GM21360 (cell line): ENCODE data around the gene BRDT.

ENCODE experiments used
- ATAC-seq: cut with Tn5 transposase; IDR thresholded peaks from one replicate; pipeline ENCODE4 v1.9.1; 2021; ENCODE audit warnings: mild to moderate bottlenecking, moderate library complexity; ENCODE audit not compliant: unreplicated experiment

BRDT gene

DNA sequence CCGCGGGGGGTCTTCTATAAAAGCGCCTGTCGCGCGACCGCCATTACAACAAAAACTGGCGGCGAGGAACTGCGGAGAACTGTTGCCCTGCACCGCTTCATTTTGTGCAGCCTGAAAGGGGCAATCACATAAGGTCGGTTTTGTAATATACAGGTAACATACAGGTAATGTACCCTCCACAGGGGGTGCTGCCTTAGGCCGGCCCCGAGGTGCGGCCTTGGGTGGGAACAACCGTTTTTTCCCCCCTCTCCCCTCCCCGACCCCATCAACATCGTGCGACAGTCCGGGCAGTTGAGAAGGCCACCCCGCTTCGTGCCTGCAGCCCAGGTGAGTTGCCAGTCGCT lies at the start of gene BRDT:
Gene BRDT, plus strand, starts transcription at position 46 of the 344 bp plus-strand sequence. CDS start 13,354 bp downstream, outside the sequence.
- ATAC-seq, result no peak

DNA sequence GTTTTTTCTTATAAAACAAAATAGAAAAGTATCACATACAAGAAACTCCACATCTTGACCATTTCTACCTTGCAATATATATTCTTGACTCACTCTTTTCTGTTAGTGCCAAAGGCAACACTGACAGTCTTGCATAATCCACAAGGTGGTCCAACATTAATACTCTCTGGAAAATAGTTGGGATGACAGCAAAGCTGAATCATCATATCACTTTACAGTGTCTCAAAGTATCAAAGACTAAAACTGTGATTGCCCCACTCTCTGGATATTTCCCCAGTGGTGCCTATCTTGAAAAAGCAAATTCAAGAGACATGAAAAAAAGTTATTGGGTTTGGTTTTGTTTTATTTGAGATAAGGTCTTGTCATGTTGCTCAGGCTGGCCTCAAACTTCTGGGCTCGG lies 48.6 kb upstream of the BRDT start:
- ATAC-seq, result no peak

DNA sequence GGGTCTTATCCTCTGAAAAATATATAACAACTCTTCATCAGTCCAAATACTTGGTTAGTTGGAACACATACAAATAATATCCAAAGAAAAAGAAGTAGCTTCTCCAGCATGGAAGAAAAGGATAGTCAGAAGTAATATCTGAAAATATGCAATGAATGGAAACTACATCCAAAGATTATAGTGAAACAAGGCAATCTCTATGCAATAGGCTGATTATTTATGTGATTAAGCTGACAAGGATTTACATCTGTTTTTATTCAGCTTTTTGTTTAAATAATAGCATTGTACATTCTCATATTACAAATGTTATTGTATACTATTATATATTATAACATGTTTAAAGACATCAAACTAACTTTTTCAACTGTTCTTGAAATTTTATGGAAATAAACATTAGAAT lies 48.0 kb upstream of the BRDT start:
- ATAC-seq, result no peak

DNA sequence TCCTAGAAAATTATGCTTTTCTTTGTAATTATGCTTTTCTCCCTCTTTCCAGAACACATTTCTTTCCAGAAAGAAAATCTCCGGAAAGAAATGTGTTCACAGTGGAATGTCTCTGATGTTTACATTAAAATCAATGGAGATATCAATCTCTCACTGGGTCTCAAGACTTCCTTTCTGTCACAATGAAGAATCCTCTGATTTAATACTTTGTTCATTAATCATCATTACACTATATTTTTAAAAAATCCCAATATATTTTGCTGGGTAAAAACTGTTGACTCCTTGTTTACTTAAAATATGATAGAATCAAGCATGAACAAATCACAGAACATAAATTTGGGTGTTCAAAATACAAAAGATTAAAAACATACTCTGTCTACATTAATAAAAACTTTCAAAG lies 36.9 kb upstream of the BRDT start:
- no peak for ATAC-seq

DNA sequence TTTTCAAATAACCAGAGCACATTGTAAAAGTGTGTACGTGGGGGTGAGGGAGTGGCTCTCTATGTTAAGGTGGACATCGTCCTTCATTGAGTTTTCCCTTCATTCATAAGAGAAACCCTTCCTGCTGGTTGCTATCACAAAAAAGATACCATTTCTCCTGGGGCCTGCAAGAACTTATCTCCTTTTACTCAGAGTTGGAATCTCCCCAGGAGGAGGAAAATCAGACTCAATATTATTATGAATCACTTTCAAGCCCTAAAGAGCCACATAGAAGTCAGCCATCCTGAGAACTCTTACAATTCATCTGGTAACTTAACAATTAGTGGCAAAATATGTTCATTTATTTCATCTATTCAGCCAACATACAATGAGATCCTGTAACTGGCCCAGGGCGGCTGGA lies 36.2 kb upstream of the BRDT start:
- ATAC-seq, result no peak

DNA sequence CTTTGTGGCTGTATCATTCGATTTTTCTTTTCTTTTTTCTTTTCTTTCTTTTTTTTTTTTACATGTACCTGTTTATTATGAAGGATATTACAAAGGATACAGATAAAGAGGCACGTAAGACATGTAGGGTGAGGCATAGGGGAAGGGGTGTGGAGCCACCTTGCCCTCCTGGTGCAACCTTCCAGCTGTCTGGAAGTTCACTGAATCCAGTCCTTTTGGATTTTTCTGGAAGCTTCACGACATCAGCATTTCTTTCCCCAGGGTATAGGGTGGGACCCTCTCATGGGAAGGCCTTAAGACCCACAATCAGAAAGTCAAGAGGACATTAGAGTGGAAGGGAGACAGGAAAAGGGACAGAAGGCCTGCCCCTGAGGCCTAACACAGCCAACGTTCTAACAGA lies 33.2 kb upstream of the BRDT start:
- no peak for ATAC-seq

DNA sequence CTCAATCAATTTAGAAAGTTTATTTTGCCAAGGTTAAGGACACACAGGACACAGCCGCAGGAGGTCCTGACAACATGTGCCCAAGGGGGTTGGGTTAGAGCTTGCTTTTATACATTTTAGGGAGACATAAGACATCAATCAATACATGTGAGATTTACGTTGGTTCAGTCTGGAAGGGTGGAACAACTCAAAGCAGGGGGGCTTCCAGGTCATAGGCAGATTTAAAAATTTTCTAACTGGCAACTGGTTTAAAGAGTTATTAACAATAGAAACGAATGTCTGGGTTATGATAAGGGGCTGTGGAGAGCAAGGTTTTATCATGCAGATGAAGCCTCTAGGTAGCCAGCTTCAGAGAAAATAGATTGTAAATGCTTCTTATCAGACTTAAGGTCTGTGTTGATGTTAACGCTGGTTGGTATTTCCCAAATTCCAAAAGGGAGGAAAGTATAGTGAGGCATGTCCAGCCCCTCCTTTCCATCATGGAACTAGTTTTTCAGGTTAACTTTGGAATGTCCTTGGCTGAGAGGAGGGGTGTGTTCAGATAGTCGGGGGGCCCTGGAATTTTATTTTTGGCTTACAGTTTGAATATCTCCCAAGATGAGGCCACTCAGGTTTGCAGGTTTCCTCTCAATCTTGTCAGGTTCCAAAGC lies 32.3 kb upstream of the BRDT start:
- no peak for ATAC-seq

DNA sequence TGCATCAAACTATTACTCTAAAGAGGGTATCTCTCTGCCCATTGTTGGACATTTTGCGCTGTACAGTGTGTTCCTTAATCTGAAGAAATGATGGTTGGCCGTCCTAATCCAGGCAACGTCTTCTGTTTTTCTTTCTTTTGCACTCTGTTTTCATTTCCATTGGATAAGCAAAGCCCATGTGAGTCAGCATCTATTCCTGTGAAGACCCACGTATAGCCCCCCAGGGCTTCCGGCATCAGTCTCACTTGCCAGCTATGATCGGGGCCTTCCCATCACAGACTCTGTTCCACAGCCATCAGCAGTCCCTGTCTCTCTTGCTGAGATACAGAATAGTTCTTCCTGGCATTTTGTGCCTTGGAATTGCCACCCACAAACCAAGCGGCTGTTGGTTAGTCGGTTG lies 29.2 kb upstream of the BRDT start:
- ATAC-seq, result no peak

DNA sequence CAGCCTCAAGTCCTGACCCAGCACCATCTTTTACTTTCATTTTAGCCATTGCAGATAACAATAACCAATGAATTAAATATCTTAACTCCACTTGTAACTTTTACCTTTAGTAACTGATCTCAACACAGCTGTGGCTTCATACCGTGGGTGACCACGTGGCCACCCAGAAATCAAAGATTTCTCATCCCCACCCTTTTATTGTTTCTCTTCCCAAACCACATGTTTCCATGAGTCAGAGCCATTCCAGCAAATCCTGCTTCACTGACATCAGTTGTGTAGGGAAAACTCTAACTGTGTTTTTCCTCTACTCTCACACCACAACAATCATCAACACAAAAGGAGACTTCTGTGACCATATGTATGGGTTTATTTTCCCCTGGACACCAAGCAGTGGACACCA lies 25.1 kb upstream of the BRDT start:
- ATAC-seq, result no peak

DNA sequence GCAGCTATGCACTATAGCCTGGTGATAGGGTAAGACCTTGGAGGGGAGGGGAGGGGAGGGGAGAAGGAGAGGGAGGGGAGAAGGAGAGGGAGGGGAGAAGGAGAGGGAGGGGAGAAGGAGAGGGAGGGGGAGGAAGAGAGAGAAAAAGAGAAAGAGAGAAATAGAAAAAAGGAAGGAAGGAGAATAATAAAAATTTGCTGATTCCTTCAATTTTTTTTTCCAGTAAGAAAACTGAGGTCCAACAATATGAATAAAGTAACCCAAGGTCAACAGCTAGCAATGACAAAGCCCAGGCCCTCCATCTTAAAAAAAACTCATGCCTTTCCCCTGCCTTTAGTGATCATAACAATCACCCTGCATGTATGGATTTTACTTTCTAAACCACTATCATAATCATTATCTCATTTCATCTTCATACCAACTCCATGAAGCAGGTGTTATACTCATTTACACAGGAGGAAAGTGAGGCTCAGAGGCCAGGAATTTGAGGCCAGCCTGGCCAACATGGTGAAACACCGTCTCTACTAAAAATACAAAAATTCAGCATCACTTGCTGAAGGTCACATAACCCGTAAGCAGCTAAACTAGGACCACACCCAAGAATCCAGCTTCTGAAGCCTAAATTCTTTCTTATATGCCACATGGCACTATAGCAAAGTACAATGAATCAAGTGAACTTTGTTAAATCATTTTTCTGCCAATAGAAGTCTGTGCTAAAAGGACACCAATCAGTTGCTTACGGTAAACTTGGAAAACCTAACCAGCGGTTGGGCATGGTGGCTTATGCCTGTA lies 23.4 kb upstream of the BRDT start:
- ATAC-seq, result no peak

DNA sequence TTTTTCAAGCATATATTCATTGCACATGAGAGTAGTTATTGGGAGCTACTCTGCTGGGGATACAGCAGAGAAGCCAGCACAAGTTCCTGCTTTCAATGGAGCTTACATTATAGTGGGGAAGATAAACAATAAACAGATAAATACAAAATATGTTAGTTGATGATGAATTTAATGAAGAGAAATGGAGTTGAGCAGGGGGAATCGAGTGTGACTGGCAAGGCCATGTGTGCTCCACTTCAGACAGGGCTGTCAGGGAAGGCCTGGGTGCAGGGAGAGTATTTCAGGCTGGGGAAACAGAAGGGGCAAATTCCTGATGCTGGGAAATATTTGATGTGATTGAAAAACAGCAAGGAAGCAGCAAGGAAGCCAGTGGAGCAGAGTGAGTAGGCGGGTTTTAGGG lies 21.2 kb upstream of the BRDT start:
- ATAC-seq, result no peak

DNA sequence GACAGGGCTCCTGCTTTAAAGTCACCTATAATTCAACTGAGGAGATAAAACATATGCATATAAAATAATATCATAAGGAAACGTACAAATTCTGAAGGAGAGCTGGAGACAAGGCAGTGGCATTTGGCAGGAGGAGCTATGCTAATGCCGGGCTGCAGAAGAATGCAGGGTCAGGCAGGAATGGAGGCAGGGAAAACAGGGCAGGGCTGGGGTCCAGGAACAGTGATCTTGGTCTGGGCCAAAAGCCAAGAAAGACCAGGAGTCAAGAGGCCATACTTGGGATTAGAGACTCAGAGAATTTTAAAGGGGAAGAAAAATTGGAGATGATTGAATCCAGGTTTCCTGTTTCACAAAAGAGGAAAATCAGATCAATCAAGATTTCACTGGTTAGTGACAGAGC lies 20.0 kb upstream of the BRDT start:
- ATAC-seq, result no peak

DNA sequence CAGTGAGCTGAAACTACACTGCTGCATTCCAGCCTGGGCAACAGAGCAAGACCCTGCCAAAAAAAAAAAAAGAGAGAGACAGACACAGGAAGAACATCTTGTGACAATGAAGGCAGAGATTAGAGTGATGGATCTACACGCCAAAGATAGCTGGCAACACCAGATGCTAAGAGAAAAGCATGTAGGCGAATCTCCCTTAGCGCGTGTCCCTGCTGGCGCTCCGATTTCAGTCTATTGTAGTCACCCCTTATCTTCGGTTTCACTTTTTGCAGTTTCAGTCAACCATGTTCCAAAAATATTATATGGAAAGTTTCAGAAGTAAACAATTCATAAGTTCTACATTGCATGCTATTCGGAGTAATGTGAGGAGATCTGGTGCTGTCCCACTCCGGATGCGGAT lies 11.6 kb upstream of the BRDT start:
- ATAC-seq, result no peak

DNA sequence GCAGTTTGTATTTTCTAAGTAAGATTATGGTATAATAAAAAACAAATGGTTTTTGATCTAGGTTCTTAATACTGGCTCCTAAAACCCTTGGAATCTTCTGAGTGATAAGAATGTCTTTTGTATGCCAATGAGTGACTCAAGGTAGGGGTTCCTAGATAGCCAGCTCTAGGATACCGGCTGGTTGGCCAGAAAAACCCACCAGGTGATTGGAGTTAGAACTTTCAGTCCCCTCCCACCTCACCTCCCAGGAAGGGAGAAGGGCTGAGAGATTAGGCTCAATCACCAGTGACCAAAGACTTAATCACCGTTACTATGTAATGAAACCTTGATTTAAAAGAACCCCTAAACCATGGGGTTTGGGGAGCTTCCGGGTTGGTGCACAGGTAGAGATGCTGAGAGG lies 8.7 kb upstream of the BRDT start:
- ATAC-seq, result no peak

DNA sequence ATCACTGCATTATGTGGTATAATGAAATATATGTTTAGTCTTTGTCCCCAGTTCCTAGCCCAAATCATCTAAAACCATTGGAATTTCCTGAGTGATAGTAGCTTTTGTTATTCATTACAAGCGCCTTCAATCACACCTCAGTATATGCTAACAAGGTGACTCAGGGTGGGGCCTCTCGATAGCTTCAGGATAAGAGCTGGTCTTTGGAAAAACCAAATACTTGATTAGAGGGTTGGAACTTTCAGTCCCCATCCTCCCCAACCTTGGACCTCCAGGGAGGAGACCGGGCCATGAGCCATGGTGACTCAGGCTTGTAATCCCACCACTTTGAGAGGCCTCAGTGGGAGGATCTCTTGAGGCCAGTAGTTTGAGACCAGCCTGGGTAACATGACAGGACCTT lies 5.1 kb upstream of the BRDT start:
- no peak for ATAC-seq

DNA sequence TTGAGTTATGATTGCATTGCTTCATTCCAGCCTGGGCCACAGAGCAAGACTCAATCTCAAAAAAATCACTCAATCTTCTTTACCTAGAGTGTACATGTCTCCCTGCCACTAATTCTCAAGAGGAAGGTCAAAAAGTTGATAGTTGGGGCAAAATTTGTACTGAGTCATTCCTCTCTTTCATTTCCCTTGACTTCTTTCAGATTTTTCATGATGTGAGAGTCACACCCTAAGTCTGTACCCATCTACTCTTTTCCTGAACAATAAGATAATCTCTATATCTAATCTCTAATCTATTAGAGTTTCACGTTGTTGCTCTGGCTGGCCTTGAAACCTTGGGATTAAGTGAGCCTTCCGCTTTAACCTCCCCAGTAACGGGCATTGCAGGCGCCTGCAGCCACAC lies 1.1 kb upstream of the BRDT start:
- ATAC-seq, result no peak

DNA sequence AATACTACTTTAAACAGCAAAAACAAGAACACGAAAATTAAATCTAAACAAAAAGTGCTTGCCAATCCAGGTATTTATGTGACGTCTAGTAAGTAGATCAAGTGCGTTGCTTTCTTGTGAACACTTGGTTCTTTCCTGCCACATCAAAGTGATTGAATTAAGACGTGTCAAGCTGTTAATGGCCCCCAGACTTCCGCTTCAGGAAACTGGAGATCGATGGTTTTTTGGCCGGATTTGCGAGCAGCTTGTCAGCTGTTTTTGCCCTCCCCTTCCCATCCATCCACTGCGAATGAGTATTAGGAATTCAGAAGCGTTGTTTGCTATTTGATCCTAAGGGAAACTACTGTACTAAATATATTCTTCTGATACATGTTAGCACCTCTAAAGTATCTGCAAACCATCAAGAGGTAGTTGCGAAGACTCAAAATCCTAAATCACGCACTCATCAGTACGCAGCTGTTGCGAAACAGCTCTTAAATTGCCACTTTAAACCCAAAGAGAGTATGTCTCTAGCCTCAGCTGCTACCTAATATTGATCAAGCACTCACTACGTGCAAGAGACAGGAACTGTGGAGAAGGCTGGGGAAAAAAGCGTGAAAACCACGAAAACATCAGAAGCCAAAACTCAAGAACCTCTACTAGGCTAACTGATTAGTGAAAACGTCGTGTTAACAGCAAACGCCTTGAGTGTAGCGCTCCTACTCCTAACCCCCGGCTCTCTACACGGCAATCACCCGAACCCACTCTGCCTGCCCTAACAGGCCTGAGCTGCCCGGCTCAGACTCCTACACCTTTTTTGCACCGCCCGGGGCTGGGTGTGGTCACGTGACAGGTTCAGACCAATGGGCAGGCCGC lies 473 bp upstream of the BRDT start:
- no peak for ATAC-seq

DNA sequence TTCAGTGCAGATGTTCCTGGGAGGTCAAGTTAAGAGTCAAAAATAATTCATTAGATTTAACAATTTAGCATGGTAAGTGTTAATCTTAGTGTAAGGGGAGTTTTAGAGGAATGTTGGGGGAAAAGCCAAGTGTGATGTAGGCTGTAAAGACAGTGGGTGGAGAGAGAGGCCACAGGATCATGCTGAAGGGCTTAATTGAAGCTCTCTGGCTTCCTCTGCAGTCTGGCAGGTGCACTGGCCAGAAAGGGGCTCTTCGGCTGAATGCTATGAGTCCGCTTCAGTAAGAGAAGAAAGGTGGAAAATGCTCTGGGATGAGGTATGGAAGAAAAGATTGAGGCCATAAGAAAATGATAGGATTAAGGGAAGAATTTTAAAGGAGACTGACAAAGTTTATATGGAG lies 3.0 kb downstream of the BRDT start:
- no peak for ATAC-seq

DNA sequence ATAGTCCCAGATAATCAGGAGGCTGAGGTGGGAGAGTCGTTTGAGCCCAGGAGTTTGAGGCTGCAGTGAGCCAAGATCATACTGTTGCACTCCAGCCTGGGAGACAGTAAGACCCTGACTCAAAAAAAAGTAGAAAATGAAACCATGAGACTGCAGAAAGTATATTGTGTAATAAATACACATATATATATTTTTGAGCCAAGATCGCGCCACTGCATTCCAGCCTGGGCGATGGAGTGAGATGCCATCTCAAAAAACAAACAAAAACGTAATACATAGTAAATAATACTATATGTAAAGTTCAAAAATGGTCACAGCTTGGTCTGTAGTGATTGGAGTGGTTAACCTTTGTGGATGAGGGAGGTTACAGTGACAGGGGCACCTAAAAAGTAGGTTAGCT lies 9.7 kb downstream of the BRDT start:
- ATAC-seq, result no peak

DNA sequence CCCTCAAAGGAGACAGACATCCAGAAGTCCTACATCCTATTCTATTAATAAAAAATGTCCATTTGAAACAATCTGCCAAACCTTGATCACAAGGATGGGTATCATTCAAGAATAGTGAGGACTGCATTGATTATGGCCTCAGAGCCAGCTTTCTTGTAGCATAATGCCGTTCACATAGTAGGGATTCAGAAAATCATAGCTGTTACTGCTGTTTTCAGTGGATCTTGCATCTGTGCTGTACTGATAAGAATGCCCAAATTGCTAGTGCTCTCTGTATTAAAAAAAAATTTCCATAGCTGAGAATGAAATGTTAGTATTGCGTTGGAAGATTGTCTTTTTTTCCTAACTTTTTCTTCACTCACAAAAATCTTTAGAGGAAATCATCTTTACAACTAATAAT lies 19.1 kb downstream of the BRDT start:
- no peak for ATAC-seq

DNA sequence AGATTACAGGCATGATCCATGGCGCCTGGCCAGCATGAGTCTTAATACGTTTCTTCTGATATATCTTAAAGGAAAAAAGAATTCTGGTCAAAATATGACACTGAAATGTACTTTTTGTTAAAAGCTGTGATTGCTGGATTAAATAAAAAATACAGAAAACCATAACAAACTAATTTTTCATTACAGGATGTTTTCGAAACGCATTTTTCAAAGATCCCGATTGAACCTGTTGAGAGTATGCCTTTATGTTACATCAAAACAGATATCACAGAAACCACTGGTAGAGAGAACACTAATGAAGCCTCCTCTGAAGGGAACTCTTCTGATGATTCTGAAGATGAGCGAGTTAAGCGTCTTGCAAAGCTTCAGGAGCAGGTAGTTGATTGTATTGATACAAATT lies 30.2 kb downstream of the BRDT start:
- ATAC-seq, result no peak

DNA sequence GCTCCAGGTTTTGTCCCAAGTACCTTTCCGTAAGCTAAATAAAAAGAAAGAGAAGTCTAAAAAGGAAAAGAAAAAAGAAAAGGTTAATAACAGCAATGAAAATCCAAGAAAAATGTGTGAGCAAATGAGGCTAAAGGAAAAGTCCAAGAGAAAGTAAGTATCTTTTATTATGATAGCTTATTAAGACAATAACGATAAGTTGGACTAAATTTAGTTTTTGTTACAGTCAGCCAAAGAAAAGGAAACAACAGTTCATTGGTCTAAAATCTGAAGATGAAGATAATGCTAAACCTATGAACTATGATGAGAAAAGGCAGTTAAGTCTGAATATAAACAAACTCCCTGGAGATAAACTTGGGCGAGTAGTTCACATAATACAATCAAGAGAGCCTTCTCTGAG lies 31.5 kb downstream of the BRDT start:
- ATAC-seq, result no peak
